Islet precursor cell (in vitro differentiated cells): ENCODE measurements around the gene CSF3R.
A peak's percentile ranks its signal among the peaks of the same experiment; 100 is the strongest.
"Not testable (repeated sequence)": the region's sequence is repeated elsewhere in the genome, so short reads cannot be mapped to it uniquely, and the experiment has no call there.

Experiments used
- DNase-seq: peaks from one replicate; pipeline ENCODE4 v3.0.0-alpha.2; 2018

Gene CSF3R

DNA sequence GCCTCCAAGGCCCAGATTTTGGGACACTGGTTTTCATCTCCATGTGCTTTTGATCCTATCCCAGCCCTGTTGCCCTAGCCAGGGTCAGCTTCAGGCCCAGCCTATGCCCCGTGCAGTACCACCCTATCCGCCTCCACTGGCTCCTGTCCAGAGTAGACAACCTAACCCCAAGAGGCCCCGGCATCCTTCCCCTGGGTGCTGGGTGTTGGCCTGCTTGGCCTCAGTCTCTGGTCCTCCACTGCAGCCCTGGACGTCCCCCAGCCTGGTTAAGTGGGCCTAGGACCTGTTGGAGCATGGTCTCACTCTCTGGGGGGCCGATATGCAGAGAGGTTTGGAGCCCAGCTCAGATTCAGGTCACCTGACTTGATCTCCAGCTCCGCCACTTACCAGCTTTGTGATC, 1.6 kb downstream of the CSF3R start:
- DNase-seq = no peak

DNA sequence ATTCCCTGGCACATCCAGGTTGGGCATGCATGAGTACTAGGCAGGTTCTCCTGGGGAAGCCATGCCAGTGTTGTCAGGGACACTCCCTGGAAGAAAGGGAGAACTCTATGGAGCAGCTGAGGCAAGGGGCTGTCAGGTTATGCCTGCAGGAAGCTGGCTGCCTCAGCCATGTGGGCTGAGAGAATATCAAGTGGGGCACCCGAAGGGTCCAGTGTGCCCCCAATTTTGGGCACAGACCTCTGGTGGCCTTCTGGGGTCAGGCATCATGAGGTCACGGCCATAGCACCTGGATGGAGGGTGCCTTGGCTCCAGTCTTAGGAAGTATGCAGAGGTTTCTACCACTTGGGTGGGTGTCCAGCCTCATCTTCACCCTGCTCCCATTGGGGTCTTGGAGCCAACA, 2.6 kb downstream of the CSF3R start:
- no peak for DNase-seq

DNA sequence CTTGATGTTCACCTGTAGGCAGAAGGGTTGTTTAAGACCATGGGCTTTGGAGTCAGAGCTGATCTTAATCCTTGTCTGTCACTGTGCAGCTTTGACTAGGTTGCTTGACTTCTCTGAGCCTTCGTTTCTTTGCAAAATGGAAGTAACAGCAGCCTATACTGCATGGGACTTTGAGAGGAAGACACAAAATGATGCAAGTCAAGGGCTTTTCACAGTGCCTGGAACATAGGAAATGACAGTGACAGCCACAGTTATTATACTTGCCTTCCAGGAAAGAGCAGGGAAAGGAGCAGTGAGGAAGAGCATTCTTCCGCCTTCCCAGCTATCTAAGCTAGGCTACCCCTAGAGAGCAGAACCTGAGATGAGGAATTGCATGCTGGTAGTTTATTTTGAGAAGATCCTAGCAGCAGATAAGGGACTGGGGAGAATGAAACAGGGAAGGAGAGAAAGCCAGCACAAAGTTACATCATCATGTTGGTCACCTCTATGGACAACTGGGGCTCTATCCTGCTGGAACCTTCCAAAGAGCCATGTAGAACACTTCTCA, 3.1 kb downstream of the CSF3R start:
- no peak for DNase-seq

DNA sequence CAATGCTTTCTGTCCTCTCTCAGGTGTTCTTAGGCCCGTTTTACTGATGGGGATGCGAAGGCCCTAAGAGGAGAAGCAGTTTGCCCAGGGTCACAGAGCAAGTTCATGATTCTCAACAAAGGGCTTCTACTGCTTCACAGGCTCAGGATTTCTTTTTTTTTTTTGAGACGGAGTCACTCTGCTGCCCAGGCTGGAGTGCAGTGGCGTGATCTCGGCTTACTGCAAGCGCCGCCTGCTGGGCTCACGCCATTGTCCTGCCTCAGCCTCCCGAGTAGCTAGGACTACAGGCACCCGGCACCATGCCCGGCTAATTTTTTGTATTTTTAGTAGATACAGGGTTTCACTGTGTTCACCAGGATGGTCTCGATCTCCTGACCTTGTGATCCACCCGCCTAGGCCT, 5.1 kb downstream of the CSF3R start:
- DNase-seq = not testable (repeated sequence)

DNA sequence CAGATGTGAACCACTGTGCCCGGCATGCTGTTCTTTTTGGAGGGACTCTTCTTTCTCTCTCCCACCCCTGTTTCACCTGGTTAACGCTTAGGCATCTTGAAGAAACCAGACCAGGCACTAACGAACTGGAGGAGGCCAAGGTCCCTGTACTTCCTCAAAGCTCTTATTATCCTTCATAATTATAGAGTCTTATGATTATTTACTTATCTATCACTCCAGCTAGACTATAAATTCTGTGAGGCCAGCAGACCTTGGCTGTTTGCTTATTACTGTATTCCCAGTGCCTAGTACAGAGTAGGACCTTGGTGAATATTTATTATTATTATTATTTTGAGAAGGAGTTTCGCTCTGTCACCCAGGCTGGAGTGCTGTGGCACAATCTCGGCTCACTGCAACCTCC, 5.8 kb downstream of the CSF3R start:
- no peak for DNase-seq

DNA sequence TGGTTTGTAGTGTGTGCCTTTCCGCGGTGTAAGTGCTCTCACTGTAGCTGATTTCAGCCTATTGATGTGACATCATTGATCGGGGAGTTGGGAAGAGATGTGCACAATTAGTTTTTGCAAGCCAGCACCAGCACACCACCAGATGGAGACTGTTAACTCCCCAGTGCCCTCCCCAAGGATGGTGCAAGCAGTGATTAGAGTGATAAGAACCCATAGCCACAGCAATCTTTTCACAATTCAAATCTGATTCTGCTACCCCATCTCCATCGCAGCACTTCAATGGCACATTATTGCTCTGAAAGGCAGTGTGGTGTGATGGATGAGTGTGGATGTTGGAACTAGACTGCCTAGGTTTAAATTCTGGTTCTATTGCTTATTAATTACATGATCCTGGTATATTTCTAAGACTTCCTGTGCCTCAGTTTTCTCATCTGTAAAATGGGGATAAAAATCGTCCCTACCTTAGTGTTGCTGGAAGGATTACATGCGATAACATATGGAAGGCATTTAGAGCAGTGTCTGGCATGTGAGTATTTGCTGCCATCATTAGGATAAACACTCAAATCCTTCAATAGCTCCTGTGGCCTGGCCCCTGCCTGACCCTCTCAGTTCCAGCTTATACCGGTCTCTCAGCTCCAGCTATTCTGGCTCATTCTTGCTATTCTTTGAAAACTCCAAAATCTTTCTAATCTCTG, 6.7 kb downstream of the CSF3R start:
- DNase-seq = no peak

DNA sequence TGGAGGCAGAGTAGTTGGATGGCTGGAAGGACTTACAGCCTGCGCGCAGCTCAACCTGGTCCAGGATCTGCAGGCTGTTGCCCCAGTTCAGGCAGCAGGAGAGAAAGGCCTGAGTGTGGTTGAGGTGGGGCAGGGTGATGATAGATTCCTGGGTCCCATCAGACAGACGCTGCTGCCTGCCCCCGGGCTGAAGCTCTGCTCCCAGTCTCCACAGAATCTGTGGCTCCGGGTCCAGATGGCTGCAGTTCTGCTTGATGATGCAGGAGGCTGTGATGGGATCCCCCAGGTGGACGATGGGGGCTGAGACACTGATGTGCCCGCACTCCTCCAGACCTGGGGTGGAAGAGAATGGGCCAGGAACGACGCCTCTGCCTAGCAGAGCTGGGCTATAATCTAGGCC, 7.4 kb downstream of the CSF3R start:
- DNase-seq = no peak

DNA sequence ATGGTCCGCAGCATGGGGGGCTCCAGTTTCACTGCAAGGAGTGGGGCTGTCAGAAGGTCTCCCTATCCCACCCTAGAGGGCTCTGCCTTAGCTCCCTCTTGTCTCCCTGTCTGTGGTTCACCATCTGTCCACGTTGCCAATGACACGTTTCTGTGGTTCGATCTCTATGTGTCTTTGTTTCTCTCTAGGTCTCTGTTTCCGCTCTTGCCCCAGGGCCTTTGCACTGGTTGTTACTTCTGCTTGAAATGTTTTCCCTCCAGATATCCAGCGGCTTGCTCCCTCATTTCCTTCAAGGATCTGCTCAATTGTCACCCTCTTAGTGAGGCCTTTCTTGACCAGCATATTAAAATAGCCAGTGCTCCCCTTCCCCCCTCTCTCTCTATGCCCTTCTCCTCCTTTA, 10.1 kb downstream of the CSF3R start:
- no peak for DNase-seq

DNA sequence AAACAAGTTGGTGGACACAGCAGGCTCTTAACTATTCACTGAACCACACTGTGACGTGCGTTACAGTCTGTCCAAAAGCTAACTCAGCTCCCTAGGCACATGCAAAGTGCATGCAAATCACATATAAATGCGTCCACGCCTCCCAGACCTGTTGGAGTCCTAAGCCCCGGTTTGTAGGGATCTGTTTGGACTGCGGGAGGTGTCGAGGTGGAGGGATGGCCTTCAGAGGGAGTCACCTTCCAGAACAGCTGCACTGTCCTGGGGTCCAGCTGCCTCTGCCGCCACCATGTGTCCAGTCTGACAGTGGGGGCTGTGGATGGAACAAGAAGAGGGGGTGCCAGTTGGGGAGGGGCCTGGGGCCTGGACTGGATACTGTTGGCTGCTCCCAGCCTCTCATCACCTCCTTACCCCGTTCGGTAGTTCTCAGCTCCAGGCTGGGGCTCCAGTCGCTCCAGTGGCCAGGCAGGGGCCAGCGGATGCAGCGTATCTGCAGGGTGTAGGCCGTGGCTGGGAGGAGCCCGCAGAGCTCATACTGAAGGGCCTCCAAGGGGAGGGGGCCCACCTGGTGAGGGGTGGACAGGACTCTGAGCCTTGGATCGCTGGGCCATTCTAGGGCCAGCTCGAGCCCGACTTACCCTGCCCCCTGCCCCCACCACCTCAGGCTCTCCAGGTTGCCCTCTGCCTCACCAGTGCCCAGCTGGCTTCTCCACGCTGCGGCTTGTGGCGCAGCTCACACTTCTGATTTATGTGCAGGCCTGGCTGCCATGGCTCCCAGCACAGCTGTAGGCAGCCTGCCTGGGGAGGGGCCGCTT, 10.7 kb downstream of the CSF3R start:
- DNase-seq = no peak

DNA sequence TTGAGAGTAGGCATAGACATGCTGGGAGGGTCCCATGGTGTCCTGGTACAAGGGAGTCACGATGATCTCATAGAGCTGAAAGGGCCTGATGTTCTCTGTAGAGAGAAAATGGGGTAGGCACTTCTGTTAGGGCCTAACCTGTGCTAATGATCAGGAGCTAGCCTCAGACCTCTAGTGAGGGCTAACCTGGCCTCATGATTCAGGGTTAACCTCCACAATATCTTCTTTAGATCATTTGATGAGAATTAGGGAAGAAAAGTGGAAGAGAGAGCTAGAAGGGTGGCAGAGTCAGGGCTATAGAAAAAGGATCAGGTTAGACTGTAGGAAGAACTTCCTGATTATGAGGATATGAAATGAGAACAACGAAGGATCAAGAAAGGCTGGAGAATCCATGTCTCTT, 13.6 kb downstream of the CSF3R start:
- DNase-seq = no peak

DNA sequence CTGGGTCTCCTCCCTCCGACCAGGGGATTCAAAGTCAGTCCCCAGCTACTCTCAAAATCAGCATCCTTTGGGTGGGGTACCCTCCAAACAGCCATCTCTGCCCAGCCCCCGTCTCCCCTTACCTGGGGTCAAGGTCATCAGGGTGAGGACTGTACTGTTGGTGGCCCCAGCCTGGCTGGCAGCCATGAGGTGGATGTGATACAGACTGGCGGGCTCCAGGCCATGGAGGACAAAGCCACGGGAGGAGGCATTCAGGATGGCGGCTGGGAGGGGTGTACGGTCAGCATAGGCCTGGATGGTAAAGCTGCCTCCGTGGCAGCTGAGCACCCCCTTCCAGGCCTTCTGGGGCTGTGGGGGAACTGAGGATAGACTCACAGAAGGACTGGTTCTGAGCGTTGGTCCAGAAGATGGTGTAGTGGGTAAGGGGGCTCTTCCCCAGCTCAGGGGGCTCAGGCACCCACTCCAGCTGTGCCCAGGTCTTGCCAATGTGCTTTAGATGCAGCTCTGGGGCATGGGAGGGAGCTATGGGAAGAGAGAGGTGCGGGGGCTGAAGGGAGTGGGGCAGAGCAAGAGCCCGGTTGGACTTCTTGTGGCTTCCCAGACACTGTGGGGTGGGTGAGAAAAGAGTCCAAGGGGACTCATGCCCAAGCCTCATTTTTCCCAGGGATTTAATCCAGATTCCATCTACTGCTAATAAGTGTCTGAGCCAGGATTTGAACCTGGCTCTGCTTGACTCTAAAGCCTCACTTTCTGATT, 14.8 kb downstream of the CSF3R start:
- DNase-seq = no peak

DNA sequence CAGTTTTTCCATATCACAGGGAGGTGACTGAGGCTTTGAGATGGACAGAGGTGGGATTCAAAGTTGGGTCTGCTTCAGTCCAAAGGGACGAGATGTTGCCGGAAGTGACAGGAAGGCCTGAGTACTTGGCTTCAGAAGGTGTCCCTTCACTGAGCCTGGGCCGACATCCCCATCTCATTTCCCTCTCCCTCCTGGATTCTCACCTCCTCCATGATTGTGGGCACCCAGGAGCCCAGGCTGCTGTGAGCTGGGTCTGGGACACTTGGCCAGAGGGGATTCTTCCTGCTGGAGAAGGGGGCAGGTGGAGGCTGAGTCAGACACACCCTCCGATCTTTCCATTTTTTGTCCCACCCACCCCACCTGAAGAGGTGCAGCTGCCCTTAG, 15.7 kb downstream of the CSF3R start:
- DNase-seq = no peak

DNA sequence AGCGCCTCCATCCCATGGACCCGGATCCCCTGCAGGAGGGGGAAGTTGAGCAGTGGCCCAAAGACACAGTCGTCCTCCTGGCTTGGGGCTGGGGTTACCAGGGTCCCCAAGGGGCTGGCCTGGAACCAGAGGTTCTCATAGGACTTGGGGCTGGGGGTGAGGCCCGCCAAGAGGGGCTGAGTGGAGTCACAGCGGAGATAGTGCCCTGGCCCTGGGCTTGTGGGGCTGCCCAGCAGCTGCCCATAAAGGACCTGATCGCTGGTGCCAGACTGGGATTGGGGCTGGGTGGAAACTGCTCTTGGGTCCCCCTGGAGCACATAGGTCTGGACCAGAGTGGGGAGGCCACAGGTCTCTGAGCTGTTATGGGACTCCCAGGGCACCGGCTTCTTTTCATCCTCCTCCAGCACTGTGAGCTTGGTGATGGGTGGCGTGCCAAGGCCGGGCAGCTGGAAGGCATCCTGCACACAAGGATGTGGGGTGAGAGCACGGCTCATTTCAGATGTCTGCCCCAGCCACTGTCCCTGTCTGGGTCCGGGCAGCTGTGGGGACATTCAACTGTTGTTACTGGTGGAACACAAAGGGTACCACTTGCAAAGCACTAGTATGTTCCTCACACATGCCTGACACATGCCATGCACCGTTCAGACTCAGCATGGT, 16.2 kb downstream of the CSF3R start:
- no peak for DNase-seq

DNA sequence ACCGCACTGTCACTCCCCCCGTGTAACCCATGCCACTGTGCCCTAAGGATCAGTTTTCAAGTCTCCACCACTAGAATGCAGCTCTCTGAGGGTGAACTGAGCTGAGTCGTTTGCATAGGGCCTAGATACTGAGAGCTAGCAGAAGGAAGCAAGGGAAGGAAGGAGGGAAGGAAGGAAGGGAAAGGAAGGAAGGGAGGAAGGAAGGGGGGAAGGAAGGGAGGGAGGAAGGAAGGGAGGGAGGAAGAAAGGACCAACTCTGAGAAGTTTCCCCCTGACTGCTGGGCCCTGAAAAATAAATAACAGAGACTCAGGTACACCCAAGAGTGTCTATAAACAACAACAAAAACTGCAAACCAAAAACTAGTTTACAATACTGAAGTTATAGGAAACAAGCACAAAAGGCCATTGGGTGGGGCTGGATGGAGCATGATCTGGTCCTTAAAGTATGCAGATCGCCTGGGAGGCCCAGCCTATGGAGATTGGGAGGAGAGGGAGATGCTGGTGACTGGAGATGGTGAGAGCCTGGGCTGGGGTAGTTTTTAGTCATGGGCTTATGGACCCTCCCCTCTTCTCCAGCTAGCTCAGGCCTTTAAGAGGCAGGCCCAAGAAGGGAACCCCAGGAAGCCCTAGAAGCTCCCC, 16.9 kb downstream of the CSF3R start:
- DNase-seq = peak; percentile 71

DNA sequence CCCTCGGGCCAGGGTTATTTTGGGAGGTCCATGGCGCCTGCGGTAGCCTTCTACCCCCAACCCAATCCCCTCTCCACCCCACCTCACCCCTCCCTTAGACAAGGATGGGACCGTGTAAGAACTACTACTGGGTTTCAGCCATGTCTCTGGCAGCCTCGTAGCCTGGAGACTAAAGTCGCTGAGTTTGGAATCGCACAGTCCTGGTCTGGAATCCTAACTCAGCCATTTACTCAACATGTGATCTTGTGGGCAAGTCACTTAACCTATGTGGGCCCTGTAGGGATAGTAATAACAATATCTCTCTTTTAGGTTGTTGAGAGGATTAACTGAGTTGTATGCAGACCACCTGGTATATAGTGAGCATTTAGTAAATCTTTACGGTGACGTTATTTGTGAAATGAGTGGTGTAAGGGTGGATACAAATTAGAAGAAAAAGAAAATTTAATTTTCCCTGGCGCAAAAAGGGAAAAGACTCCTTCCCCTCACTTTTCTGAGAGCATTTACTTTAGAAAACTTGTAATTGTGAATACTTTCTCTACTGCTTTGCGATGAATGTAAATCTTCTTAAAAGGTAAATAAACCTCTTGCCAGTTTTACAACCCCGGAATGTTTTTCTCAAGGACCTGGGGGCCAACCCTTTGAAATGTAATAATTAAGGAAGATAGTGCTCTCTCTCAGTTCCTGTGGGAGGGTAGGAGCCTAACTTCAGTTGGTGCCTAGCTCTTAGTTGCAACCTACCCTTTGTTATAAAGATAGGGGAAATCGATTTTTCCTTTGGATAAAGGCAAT, 17.9 kb downstream of the CSF3R start:
- no peak for DNase-seq

DNA sequence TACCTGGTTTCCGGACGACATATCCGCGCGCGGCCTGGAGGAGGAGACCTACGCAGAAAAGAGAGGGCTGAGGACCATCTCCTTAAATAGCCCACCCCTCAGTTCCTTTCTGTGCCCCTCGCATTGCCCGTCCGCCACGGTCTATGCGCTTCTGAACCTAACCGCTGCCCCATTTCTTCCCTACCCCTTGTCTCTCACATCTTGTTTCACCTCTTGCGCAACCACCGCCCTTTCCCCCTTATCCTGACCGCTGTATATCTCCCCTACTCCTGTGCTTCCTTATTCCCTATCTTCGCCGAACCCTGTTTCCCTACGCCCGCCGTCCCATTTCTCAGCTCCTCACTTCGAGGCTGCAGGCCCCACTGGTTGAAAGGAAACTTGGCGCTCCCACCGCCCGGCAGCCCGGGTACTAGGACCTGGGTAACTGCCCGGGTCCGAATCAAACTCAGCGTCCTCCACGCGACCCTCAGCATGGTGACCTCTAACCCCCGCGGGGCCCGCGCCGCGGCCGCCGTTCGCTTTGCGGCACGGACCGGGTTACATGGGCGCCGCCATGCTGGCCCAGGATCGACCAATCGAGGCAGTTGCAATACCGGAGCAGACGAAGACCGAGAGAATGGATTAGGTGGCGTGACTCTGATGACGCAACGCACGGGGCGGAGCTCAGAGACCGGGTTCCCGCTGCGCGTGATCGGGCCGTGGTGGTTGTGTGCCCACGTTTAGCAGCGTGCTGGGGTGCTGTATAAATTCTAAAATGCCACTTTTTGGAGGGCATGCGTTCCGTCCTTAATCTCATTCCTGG, 18.7 kb downstream of the CSF3R start, which contains the start of gene MRPS15:
Gene MRPS15, minus strand, starts transcription at position 582 of the 802 bp plus-strand sequence. Its CDS starts 109 bp downstream, at position 473.
- peak; percentile 97 for DNase-seq

DNA sequence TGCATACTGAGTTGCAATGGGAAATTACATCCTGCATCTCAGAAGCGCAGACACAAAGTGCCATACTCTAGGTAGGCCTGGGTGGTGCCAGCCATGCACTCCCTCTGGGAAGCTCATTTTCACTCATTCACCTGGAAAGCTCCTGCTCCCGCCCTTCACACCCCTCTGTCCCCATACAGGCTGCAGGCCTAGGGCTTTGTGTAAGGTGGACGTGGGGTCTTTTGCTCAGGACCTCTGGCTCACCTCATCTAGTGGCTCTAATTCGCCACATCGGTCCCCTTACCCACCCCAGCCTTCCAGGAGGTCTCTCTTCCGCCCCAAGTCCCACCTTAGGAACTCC, 19.3 kb downstream of the CSF3R start:
- no peak for DNase-seq

DNA sequence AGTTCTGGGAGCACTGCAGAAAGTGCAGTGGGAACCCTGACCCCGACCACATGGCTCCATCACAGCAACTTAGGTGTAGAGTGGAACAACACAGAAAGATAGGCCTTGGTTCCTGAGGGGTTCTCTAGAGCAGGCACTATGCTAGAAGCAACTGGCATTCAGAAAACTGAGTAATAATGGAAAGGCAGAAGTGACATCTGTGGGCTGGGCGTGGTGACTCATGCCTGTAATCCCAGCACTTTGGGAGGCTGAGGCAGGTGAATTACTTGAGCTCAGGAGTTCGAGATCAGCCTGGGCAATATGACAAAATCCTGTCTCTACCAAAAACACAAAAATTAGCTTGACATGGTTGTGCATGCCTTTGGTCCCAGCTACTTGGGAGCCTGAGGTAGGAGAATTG, 23.8 kb downstream of the CSF3R start:
- no peak for DNase-seq

DNA sequence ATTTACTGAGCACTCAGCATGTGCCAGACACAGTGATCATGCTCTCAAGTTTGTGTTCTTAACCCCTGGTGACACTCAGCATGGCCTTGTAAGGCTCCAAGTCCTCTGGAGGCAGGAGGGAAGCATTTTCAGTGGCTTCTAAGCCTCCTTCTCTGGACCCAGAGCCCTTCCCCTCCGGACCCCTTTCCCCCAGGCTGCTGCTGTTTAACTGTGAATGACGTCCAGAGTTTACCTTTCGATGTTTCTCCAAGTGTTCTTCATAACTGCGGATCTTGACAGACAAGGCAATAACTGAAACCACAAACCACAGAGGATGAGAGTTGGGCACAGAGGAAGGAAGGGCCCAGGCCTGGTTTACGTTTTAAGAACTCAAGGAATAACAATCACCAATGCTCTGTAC, 25.0 kb downstream of the CSF3R start:
- DNase-seq = no peak

DNA sequence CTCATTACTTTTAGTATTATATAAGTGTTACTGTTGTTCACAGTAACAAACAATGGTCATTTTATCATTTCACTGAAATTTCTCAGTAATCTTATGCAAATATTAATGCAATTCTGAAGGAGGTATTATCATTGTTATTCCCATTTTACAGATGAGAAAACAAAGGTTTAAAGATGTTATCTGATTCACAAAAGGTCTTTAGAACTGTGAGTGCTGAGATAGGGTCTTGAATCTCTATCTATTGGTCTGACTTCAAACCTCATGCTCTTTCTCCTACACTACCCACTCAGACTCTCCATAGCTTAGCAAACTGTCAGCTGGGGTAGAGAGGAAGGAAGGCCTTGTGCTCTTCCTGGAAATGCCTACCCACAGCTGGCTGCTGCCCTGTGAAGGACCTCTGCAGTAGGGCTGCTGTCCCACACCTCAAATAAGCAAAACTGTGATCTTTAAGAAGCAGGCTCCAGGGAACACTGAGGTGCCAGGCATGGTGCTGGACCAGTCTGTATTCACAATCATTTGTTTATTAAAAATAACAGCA, 26.3 kb downstream of the CSF3R start:
- DNase-seq = no peak

DNA sequence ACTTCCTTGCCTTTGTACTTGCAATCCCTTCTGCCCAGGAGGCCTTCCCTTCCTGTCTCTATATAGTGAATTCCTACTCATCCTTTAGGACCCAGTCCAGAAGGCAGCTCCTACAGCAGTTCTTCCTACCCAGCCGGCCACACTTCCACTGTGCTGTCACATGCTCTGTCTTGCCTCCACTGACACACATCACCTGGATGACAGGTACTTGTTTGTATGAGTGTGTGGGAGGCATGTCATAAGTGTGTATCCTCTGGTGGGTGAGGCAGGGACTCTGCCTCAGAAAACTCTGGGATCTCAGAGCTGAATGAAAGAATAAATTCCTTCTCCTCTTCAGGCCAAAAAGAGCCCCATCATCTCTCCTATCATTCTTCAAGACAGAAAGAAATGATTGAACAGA, 27.3 kb downstream of the CSF3R start:
- no peak for DNase-seq
